Left lung (tissue), 10 donors: Measurements from ENCODE around the gene IBTK. TPM values are rescaled to one million over a fixed set of nuclear protein-coding genes. Genes with fewer than 3 reads are reported as not detected.

ENCODE experiments used
- ATAC-seq: fragments of 200-7000 bp; cut with Tn5 transposase; one replicate; pipeline ENCODE4 v1.9.1; 2020; ENCODE audit warnings: moderate library complexity
- DNase-seq, 4 donors: peaks; one replicate each; pipeline ENCODE4 v3.0.0-alpha.2; 2013 to 2020
- H3K27ac ChIP-seq, 2 donors: fragments of 200-600 bp; sonication (generic) in 1 of 2; one replicate each; pipeline versions ENCODE4 v1.5.0 to v1.8.0; 2020 to 2021
- H3K27me3 ChIP-seq, 2 donors: fragments of 200-600 bp; sonication (generic) in 1 of 2; one replicate each; pipeline versions ENCODE4 v1.5.0 to v1.8.0; 2020 to 2021
- H3K36me3 ChIP-seq, 2 donors: fragments of 200-600 bp; sonication (generic) in 1 of 2; one replicate each; pipeline versions ENCODE4 v1.5.0 to v1.8.0; 2020 to 2021
- H3K4me1 ChIP-seq, 2 donors: fragments of 200-600 bp; one replicate each; pipeline ENCODE4 v1.8.0; 2021
- H3K4me3 ChIP-seq, 2 donors: fragments of 200-600 bp; sonication (generic) in 1 of 2; one replicate each; pipeline versions ENCODE4 v1.5.0 to v1.8.0; 2020 to 2021; ENCODE audit warnings: mild to moderate bottlenecking in 1 of 2
- H3K9me3 ChIP-seq, 2 donors: fragments of 200-600 bp; sonication (generic) in 1 of 2; one replicate each; pipeline versions ENCODE4 v1.5.0 to v1.8.0; 2020 to 2021
- intact Hi-C, 2 donors: fragments of 100-400 bp; cut with DNase I; formaldehyde crosslinking; loops; one replicate each; pipeline versions ENCODE4 v1.11.2 to v1.14.2; 2022
- polyA plus RNA-seq, 6 donors: library from polyadenylated mRNA; unstranded; fragments of 120-200 nt; gene quantifications; one replicate each; pipeline ENCODE4 v1.2.1, GENCODE V29; 2013; ENCODE audit not compliant: insufficient read length in 6 of 6
- total RNA-seq, 2 donors: library from RNA; stranded (reverse); fragmentation: NEBNext Ultra II Directional; extraction: Animal tissue kit (Norgen Biotek cat#: 25700); gene quantifications; one replicate each; pipeline ENCODE4 v1.2.1, GENCODE V29; 2021
- TF ChIP-seq, protein P1 (sequence below), 2 donors: fragments of 200-600 bp; sonication (generic) in 1 of 2; IDR thresholded peaks; one replicate each; pipeline versions ENCODE4 v1.5.0 to v1.8.0; 2021; ENCODE audit warnings: antibody characterized with exemption in 2 of 2
- donor health status: DM: no; HTN: yes; CAD: no.
- donor health status: DM: no; HTN: no; CAD: no.

The IBTK gene
- total and polyA plus RNA-seq, 8 donors = 34.9 to 46.8 (median 42.8) TPM

DNA sequence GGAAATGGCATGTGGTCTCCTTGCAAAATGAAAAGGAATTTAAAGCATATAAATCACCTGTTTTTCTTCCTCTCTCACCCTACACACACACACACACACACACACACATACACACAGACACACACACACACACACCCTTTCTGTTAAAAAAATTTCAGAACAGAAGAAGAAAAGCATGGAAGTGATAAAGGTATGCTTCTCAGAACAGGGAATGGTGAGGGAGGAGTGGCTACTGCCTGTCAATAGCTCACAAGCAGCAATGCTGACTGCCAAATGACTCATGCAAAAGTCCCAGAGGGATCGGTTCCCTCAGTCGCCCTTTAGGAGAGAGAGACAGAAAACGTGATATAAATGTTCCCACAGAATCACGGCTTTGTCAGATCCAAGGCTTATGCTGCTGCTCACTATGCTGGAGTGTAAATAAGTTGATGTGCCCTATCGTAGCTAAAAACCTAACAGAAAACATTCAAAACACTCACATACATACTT is 102.6 kb downstream of the IBTK start:
- ATAC-seq (peak; percentile 82), DNase-seq (peak in 1 of 4 donors; percentile 45)
- Histone ChIP-seq H3K9me3 (no peaks in the 10 kb centered on the region), H3K27me3 (no peaks in the 10 kb centered on the region), H3K27ac (no peak overlapping the region), H3K36me3 (no peaks in the 10 kb centered on the region), H3K4me1 (peaks cover 0 to 3% of the 10 kb centered on the region in 2 donors), H3K4me3 (no peak overlapping the region)
- intact Hi-C loops = no loop called here
- TF ChIP-seq, protein P1, sequence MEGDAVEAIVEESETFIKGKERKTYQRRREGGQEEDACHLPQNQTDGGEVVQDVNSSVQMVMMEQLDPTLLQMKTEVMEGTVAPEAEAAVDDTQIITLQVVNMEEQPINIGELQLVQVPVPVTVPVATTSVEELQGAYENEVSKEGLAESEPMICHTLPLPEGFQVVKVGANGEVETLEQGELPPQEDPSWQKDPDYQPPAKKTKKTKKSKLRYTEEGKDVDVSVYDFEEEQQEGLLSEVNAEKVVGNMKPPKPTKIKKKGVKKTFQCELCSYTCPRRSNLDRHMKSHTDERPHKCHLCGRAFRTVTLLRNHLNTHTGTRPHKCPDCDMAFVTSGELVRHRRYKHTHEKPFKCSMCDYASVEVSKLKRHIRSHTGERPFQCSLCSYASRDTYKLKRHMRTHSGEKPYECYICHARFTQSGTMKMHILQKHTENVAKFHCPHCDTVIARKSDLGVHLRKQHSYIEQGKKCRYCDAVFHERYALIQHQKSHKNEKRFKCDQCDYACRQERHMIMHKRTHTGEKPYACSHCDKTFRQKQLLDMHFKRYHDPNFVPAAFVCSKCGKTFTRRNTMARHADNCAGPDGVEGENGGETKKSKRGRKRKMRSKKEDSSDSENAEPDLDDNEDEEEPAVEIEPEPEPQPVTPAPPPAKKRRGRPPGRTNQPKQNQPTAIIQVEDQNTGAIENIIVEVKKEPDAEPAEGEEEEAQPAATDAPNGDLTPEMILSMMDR (IDR thresholded peaks at IDR 0.05) = no peak

DNA sequence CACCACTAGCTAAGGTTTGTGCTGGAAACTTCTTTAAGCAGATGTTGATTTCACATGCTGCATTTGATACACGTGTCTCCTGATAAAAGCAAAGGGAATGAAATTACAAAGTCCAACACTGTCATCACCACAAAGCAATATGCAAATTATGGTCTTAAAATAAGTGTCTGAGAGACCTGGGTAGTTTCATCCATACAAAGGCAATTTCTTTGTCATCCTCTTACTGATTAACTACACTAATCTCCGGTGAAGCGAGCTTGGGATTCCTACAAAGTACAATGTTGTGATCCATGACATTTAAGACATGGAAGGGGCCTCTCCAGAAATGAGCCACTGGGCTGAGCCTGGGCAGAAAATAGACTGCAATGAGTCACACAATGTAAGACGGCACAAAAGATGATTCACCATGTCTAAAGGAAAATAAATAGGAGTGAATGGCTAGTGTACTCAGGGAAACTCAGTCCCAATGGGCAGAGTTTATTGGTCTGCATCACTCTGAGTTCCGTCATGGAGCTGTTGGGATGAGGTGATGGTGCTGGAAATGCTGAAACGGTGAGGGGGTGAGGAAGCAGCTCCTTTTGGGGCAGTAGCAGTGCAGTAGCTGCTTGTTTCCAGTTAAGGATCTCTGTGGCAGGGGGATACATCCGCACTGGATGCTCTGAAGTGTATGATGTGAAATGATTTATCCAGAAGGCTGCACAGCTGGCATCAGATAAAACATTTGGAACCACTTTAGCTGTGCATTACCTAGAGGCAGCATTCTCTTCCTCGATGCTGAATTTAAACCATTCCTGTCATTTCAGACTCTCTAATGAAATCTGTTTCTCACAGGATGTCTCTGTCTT is 103.3 kb downstream of the IBTK start:
- ATAC-seq = peak; percentile 88
- H3K27ac ChIP-seq = peak overlapping the region in 1 of 2 donors; percentile 36
- intact Hi-C loops = no loop called here
- no peaks in the 10 kb centered on the region for H3K27me3 ChIP-seq
- no peaks in the 10 kb centered on the region for H3K9me3 ChIP-seq
- H3K36me3 ChIP-seq = no peaks in the 10 kb centered on the region
- no peak overlapping the region for H3K4me3 ChIP-seq
- H3K4me1 ChIP-seq = peaks cover 0 to 3% of the 10 kb centered on the region in 2 donors
- DNase-seq = no peak
- TF ChIP-seq, protein P1 (IDR thresholded peaks at IDR 0.05) = no peak

DNA sequence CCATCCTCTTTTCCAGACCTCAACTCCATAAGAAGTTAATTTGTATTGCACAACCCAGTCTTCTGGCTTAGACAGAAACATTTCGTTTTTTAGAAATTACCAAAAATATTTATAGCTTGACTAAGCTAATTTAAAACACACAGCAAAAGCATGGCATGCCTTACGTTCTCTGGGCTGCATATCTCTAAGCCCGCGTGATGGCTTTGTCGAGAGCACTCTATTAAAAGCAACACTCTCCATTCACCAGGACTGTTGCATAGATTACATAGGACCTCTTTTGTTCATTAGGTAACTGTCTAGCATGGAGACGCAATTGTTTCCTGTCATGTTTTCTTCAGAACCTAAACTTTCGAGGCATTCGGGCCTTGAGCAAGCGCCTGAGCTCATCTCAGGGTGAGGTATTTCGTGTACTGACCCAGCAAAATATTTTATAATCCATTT is 104.5 kb downstream of the IBTK start:
- no peak for ATAC-seq
- Histone ChIP-seq H3K27me3 (no peaks in the 10 kb centered on the region), H3K4me1 (peaks cover 0 to 3% of the 10 kb centered on the region in 2 donors), H3K36me3 (no peaks in the 10 kb centered on the region), H3K27ac (no peak overlapping the region), H3K4me3 (no peak overlapping the region), H3K9me3 (no peaks in the 10 kb centered on the region)
- no peak for DNase-seq
- TF ChIP-seq, protein P1 (IDR thresholded peaks at IDR 0.05) = no peak
- intact Hi-C loops = no loop called here

DNA sequence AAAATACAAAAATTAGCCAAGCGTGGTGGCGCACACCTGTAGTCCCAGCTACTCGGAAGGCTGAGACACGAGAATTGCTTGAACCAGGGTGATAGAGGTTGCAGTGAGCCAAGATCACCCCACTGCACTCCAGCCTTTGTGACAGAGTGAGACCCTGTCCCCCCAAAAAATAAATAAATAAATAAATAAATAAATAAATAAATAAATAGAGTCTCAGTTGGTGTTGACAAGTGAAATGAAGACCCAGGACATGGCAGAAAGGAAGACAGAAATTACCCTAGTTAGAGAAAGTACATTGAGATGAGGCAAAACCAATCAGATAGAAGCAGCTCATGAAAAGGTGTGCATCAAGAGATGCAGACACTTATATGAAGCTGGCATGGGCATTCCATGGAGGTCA is 105.0 kb downstream of the IBTK start:
- no peaks in the 10 kb centered on the region for H3K9me3 ChIP-seq
- H3K27ac ChIP-seq = no peak overlapping the region
- no peak overlapping the region for H3K4me3 ChIP-seq
- TF ChIP-seq, protein P1 (IDR thresholded peaks at IDR 0.05) = no peak
- peaks cover 0 to 3% of the 10 kb centered on the region in 2 donors for H3K4me1 ChIP-seq
- ATAC-seq (no peak), DNase-seq (no peak)
- intact Hi-C loops = no loop called here
- no peaks in the 10 kb centered on the region for H3K27me3 ChIP-seq
- no peaks in the 10 kb centered on the region for H3K36me3 ChIP-seq

DNA sequence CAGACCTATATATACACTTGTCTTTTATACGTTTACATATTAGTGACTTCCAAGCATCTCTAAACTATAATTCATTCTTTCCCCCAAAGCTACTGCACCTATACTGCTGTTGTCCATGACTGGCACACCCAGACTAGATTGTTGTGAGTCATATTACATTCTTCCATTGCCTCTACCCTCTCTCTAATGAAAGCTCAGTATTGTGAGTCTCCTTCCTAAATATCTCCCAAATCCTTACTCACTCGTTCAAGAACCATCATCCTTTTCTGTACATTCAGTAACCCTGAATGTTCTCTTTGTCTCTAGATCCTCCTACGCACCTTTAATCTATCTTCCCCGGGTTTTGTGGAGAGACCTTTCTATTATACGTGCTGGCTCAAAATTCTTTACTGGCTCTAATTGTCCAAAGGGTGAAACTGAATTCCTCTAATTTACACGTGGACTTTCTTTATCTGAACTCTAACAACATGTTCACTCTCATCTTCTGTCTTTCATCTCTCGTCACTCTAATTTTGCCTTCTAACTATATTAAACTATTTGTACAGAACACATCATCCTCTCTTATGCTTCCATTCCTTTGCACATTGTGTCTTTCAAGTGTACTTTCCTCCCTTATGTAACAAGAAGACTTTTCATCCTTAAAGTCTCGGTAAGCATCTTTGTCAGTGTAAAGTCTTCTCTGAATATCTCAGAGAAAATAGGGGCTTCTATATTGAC is 109.3 kb downstream of the IBTK start:
- no peaks in the 10 kb centered on the region for H3K9me3 ChIP-seq

More for the DNA sequence above, 109.3 kb downstream of the IBTK start:
- DNase-seq (no peak), ATAC-seq (no peak)
- Histone ChIP-seq H3K36me3 (no peaks in the 10 kb centered on the region), H3K27me3 (no peaks in the 10 kb centered on the region), H3K4me1 (no peaks in the 10 kb centered on the region), H3K27ac (no peak overlapping the region), H3K4me3 (no peak overlapping the region)
- intact Hi-C loops = no loop called here
- TF ChIP-seq, protein P1 (IDR thresholded peaks at IDR 0.05) = no peak
